HG03558 (cell line): Measurements from ENCODE around the gene NINL.
"Not testable (repeated sequence)": the region's sequence is repeated elsewhere in the genome, so short reads cannot be mapped to it uniquely, and the experiment has no call there.

ENCODE experiments used
- ATAC-seq: cut with Tn5 transposase; IDR thresholded peaks from one replicate; pipeline ENCODE4 v1.9.1; 2021; ENCODE audit warnings: moderate number of reproducible peaks; ENCODE audit not compliant: unreplicated experiment; ENCODE audit errors: extremely low read depth

Gene NINL

GRCh38 chr20:25507385-25508082 lies 77.8 kb downstream of the NINL start:
- no peak for ATAC-seq

- no peak for ATAC-seq
Observed at GRCh38 chr20:25504366-25505135, 80.8 kb downstream of the NINL start.

GRCh38 chr20:25503936-25504335 lies 81.4 kb downstream of the NINL start:
- ATAC-seq, result no peak

GRCh38 chr20:25503051-25503639 lies 82.2 kb downstream of the NINL start:
- not testable (repeated sequence) for ATAC-seq

- ATAC-seq, result no peak
Observed at GRCh38 chr20:25500880-25501351, 84.4 kb downstream of the NINL start.

GRCh38 chr20:25499855-25500434 lies 85.4 kb downstream of the NINL start:
- no peak for ATAC-seq

GRCh38 chr20:25499031-25499430 lies 86.3 kb downstream of the NINL start:
- ATAC-seq, result no peak

- no peak for ATAC-seq
Observed at GRCh38 chr20:25498280-25498606, 87.1 kb downstream of the NINL start.

GRCh38 chr20:25497586-25498279 lies 87.6 kb downstream of the NINL start:
- no peak for ATAC-seq

- no peak for ATAC-seq
Observed at GRCh38 chr20:25496968-25497401, 88.3 kb downstream of the NINL start.

GRCh38 chr20:25496165-25496967 lies 89.0 kb downstream of the NINL start:
- ATAC-seq, result no peak

GRCh38 chr20:25495189-25495824 lies 90.0 kb downstream of the NINL start:
- ATAC-seq, result no peak

- ATAC-seq, result no peak
Observed at GRCh38 chr20:25494506-25495188, 90.7 kb downstream of the NINL start.

- no peak for ATAC-seq
Observed at GRCh38 chr20:25493748-25494505, 91.4 kb downstream of the NINL start.

- ATAC-seq, result no peak
Observed at GRCh38 chr20:25493137-25493536, 92.2 kb downstream of the NINL start.

GRCh38 chr20:25491446-25492038 lies 93.8 kb downstream of the NINL start:
- ATAC-seq, result no peak

GRCh38 chr20:25490656-25491445 lies 94.5 kb downstream of the NINL start:
- ATAC-seq, result no peak
